ENCODE results near the gene ARFRP1.

DNA sequence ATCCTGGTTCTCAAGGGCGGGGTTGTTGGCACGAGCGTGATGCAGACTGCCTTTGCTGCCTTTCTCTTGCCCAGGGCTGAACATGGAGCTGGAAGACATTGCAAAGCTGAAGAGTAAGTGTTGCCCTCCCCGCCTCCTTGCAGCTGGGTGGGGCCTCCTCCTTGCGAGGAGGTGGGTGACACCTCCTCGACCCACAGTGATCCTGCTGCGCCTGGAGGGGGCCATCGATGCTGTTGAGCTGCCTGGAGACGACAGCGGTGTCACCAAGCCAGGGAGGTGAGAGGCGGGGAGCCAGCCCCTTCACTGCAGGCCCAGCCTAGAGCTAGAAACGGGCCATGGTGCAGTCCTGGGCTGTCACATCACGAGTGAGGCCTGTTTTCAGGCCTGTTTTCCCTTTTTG, 29.7 kb downstream of the ARFRP1 start:
- TF ChIP-seq, protein P1, sequence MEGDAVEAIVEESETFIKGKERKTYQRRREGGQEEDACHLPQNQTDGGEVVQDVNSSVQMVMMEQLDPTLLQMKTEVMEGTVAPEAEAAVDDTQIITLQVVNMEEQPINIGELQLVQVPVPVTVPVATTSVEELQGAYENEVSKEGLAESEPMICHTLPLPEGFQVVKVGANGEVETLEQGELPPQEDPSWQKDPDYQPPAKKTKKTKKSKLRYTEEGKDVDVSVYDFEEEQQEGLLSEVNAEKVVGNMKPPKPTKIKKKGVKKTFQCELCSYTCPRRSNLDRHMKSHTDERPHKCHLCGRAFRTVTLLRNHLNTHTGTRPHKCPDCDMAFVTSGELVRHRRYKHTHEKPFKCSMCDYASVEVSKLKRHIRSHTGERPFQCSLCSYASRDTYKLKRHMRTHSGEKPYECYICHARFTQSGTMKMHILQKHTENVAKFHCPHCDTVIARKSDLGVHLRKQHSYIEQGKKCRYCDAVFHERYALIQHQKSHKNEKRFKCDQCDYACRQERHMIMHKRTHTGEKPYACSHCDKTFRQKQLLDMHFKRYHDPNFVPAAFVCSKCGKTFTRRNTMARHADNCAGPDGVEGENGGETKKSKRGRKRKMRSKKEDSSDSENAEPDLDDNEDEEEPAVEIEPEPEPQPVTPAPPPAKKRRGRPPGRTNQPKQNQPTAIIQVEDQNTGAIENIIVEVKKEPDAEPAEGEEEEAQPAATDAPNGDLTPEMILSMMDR (conservative IDR thresholded peaks at IDR 0.05 in 1 of 2, IDR thresholded peaks at IDR 0.05 in 1 of 2; ENCODE audit: extremely low read depth in 1 of 2, insufficient read depth in 1 of 2, low read depth in 1 of 2, low read length in 2 of 2), result no peak
- TF ChIP-seq EZH2 (IDR thresholded peaks at IDR 0.05; ENCODE audit: borderline replicate concordance, low read length), result no peak

Measured in mammary epithelial cell (primary cell).